Loucy (cell line): ENCODE data around the gene C3orf70.

Experiments
- EZH2phosphoT487 ChIP-seq: fragments of 200-600 bp; IDR thresholded peaks from 2 replicates; pipeline ENCODE4 v1.6.1; 2018; ENCODE audit warnings: antibody characterized with exemption, mild to moderate bottlenecking, moderate library complexity, borderline replicate concordance
- TF ChIP-seq, protein P1 (sequence below): fragments of 200-600 bp; sonication (generic); conservative IDR thresholded peaks from 2 replicates; pipeline ENCODE4 v1.5.1; 2014; ENCODE audit warnings: mild to moderate bottlenecking, antibody characterized with exemption, low read length

DNA sequence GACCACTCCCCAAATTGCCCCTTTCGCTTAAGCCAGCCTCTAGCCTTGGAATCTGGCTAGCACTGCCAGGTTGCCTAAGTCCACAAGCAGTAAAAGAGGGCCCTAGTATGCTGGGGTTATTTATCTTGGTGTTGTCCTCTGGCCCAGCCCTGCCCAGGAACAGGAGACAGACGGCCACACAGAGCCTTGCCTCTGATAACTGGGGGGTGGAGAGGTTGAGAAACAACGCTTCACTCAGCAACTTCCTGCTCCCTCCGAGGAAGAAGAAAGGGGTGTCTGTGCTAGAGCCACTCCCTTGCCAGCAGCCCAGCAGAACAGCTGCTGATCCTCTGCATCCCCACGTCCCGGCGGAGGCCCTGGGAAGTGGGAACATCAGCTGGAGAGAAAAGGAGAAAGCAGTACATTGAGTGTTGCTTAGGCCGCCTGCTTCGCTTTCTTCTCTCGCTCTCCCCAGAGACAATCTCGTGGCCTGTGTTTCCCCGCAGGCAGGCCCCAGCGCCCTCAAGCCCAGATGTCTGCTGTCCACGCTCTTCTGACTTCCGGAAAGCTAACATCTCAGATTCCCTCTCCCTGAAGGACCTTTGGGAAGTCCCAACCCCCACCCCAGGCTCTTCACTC is 22.6 kb upstream of the C3orf70 start:
- TF ChIP-seq, protein P1, sequence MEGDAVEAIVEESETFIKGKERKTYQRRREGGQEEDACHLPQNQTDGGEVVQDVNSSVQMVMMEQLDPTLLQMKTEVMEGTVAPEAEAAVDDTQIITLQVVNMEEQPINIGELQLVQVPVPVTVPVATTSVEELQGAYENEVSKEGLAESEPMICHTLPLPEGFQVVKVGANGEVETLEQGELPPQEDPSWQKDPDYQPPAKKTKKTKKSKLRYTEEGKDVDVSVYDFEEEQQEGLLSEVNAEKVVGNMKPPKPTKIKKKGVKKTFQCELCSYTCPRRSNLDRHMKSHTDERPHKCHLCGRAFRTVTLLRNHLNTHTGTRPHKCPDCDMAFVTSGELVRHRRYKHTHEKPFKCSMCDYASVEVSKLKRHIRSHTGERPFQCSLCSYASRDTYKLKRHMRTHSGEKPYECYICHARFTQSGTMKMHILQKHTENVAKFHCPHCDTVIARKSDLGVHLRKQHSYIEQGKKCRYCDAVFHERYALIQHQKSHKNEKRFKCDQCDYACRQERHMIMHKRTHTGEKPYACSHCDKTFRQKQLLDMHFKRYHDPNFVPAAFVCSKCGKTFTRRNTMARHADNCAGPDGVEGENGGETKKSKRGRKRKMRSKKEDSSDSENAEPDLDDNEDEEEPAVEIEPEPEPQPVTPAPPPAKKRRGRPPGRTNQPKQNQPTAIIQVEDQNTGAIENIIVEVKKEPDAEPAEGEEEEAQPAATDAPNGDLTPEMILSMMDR, result no peak
- TF ChIP-seq EZH2phosphoT487, result no peak
